NCI-H748 treated with DMSO at 0.1 percent for 48 hours (cell line): ENCODE measurements around the gene TGM4.
"Not testable (repeated sequence)": the region's sequence is repeated elsewhere in the genome, so short reads cannot be mapped to it uniquely, and the experiment has no call there.

Experiments used
- DNase-seq: peaks from one replicate; lab custom pipeline; 2025; lab: John Stamatoyannopoulos, UW

TGM4 gene

DNA sequence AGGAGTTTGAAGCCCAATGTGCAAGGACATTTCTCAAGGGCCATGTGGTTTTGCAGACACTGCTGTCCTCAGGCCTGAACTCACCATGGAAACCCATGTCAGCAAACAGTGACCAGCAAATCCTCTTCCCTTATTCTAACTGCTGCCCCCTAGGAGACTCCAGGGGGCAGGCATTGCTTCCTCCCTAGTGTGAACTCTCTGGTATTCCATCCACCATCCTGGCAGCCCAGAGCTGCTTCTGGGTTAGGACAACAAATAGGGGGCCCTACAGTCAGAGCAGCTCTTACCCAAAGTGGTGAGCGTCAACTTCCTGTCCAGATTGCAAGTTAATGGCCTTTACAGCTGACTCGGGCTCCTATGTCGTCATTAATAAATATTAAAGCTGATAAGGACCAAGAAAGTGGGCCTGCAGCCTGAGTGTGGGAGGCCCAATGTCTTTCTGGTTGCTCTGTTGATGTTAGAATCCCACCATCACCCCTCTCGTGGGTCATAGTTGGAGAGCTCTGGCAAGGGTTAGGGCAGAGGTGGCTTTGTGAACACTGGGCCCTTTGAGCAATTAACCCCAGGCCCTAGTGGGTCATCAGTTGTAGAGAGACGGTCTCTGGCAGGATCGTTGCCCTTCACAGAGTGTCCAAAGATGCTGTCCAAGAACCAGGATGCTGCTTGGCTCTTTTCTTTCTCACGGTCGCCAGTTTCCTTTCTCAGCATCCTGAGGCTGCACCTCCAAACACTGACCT lies 41.5 kb downstream of the TGM4 start:
- DNase-seq: no peak

DNA sequence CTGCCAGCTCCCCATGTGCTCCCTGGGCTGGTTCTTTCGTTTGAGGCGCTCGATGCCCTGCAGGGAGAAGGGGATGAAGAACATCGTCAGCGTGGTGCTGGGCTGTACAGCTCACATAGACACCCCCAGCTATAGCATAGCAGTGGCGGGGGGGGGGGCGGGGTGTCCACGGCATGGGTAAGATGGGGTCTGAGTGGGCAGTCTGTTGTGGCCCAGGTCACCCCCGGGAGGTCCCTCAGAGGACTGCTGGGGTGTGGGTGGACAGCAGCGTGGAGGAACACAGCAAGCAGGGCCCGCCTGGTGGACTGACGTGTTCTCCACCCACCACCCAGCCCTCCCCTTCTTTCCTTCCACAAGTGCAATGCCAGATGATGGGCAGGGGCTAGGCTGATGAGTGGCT lies 43.7 kb downstream of the TGM4 start:
- DNase-seq: no peak

DNA sequence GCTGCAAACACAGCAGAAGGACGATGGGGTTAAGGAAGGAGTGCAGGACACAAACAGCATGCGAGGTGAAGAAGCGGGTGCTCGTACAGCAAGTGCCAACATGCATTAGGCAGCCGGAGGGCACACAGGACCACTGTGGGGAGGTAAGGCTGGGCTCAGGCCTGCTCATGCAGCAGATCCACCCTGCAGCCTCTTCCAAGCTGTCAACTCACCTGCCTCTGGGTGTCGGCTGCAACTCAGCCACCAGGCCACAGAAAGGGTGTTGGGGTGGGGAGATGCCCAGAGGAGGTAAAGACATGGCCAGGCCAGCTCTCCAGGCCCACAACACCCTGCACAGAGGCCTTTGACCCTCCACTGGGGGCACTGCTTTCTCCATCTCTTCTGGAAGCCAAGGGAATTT lies 44.2 kb downstream of the TGM4 start:
- DNase-seq: no peak

DNA sequence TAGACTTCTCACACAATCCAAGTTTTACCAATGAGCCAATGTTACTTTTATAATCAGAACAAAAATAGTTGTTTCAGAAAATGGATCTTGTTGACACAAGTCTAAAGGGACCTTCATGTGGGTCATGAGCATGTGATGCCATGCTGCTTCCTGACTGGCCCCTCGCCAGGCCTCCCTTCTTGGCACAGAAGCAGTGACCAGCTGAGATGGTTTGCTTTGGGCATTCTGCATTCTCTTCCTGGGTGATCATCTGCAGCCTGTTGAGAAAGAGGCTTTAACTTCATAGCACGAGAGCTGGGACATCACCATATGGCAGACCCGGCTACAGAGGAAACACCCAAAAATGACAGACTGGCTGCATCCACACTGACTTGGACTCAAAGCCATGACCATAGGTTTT lies 45.7 kb downstream of the TGM4 start:
- no peak for DNase-seq

DNA sequence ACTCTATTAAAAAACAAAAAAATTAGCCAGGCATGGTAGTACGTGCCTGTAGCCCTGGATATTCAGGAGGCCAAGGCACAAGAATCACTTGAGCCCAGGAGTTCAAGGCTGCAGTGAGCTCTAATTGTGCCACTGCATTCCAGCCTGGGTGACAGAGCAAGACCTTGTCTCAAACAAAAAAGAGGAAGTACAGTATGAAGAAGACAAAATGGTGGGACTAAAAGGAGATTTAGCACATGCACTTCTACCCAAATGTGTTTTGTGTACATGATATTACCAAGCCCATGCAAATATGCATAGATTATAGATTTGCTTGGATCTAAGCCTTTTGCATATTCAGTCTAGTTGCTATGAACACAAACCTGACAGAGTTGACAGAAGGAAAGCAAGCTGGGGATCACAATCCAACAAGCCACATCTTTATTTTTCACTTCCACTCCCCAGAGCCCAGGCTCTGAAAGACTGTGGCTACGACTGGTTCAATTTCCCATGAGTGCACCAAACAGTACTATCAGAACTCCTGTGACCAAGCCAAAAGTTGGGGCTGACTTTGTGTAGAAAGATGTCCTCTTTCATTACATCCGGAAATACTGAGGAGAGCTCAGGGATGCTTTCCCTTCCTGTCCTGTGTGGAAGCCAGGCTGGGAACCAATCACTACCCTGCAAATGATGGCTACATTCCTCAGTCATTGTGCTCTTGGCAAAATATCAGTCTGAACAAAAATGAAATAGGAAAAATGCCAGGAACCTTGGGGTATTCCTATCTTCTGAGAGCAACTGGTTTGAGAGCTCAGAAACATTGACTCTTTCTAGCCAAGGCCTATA lies 49.4 kb downstream of the TGM4 start:
- no peak for DNase-seq

DNA sequence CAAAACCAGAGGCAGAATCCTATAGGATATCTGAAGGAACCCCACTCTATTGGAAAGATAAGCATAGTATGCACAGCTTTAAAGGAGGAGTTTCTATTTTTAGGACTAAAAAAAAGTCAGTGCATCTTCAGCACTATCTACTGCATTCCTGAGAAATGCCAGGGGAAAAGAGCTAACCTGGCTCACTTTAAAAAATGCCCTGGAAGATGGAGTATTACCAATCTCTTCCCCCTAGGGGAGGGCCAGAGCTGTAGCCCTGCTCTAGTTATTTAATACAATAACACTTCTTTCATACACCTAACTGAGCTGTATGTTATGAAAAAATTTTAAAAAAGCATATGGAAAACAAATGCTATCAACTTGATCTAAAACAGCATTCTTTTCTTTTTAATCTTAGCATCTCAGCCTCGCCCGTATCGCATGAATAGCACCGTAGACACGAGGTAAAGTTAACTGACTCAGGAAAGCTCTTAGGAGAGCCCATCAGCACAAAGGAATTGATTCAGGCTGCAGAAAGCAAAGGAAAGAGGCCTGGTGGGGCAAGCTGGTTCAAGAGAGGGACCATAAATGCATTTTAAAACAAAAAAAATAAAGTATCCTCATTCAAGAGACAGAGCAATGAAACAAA lies 50.2 kb downstream of the TGM4 start:
- no peak for DNase-seq

DNA sequence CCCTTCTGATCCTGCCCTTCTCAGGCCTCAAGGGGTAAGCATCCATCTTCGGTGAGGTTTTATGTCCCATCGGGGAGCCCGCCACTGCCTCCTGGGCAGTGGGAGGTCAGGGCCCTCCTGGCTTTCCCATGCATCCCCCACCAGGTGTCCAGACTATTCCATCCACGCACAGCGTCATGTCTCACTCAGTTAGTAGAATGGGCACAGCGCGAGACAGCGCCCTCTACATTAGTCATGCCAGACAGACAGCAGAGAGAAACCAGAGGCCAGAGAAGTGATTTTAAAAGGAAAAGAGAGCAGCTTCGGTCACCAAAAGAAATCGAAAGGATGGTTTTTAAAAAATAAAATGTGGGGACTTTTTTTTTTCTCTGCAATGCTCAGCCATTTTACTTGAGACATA lies 51.8 kb downstream of the TGM4 start:
- DNase-seq: no peak

DNA sequence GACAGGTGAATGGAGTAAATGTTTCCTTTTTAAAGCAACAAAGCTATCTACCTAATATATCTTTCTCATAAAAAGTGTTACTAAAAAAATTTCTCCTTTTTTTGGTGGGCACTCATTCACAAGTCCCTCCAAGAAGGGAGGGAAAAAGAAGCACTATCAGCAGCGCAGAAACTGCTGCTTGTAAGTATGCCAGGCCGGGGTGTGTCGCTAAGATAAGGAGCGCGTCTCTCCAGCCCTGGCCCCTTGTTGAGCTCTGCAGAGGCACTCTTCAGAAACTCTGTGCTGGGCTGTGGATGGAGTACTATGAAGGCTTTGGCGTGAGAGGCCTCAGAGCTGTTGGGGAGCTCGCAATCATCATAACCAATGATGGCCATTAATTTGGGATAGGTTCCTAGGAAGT lies 52.5 kb downstream of the TGM4 start:
- DNase-seq: no peak

DNA sequence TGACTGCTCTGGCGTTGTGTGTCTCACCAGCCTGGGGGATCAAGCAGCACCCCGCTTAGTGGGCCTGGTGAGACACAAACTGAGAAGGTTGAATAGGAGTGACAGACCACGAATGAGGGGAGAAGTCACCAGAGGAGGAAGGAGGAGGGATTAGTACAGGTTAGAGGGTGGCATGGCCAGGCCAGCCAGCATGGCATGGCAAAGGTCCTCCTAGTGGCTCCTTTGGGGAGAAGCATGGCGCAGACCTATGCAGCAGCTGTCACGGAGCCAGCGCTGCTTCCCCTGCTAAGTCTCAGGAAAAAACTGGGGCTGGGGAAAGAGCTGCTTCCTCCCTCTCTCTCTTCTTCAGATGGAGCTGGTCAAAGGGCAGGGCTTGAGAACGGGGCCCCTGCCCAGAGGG lies 53.0 kb downstream of the TGM4 start:
- DNase-seq: no peak

DNA sequence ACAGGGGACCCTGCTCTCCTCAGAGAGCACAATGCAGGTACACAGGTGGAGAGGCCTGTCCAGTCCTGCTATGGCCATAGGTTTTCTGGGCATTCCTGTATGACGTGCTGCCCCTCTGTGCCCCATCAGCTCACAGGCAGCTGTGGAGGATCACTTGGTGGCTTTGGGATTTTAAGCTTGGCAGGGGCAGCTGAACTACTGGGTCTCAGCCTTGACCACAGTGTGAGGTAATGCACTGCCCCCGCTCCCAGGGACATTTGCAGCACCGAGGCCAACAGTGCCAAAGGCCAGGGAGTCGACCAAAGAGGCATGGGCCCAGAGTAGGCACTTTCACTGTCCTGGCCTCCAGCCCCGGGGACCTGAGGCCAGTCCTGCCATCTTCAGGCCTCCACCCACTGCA lies 55.4 kb downstream of the TGM4 start:
- DNase-seq: no peak

DNA sequence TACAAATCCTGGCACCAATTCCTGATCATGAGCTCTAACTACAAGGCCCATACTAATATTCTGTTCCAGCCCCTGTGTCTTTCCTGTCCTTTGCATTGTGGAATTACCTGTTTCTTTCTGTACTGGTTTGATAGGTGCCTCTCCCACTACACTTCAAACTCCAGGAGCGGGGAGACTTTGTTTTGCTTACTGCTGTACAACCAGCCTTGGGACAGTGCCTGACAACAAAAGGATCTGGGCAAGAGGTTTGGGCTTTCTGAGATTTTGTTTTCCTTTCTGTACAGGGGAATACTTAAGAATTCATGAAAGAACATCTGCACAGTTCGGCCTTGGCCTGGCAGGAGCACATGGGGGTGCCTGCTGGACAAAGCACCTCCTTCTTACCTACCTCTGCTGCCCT lies 56.5 kb downstream of the TGM4 start:
- no peak for DNase-seq

DNA sequence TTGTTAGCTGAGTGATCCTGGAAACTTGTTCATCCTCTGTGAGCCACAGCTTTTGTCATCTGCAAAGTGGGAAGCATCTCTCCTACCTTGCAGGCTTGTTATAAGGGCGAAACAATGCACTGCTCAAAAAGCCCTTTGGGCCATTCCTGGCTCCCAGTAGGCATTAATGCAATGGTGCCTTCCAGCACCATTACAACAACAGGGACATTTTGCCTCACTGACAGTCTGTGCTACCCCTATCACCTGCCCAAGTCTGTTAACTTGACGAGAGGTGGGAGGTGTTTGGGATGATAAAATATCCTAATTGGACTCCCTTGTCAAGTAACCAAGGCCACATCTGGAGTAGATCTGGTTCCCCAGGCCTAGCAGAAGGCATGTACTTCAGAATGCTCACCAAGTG lies 57.4 kb downstream of the TGM4 start:
- no peak for DNase-seq

DNA sequence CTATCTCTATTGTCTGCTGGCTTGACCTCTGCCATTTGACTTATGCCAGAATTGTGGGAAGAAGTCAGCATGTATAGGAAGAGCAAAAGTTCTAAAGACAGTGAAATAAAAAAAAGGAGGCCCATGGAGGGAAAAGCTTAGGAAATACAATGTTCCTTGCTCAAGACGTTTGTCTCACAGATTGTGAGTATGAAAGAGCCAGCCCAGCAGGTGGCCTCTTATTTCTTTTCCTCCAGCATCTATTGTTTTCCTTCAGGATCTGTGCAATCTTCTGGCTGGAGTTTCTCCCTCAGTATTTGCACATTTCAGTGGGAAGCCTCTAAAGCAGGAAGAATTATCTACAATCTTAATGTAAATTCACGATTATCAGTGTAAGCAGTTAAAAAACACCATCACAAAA lies 57.9 kb downstream of the TGM4 start:
- DNase-seq: no peak

DNA sequence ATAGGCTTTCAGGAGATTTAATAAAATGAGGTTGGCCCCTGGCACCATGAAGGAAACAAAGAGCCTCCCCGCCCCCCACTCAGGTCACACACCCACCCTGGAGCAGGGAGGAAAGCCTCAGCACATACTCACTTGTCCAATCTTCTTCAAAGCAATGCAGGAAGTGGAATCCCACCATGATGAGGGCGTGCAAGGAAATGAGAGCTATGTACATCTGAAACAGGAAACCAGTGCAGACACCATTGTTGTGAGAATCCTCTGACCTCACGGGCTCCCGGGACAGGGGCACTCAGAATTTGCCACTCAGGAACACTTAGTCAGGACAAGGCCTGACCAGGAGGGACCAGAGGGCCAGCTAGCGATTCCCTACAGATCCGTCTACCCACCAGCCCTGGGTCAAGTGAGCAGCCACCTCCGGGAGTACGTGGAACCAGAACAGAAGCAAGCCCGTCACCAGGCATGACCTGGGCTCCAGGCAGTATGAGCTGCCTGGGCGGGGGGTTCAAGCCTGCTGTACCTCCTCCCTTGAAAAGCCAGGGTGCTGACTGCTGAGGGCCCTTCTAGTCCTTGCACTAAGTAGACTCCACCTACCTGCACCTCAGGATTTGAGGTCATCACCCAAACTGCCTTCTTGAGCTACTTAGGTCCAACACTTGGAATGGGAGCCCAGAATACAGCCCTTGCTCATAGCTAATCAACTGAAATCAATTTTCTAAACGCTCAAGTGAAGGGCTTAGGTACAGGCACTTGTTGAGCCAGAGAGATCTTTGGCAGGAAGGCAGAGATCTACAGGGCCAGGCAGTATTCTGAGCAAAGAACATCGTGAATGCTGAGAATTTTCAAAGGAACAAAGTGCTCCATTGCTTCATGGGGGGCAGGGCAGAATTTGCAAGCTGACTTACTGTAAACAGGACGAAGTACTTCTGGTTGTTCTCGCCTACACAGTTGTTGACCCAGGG lies 58.9 kb downstream of the TGM4 start:
- no peak for DNase-seq

DNA sequence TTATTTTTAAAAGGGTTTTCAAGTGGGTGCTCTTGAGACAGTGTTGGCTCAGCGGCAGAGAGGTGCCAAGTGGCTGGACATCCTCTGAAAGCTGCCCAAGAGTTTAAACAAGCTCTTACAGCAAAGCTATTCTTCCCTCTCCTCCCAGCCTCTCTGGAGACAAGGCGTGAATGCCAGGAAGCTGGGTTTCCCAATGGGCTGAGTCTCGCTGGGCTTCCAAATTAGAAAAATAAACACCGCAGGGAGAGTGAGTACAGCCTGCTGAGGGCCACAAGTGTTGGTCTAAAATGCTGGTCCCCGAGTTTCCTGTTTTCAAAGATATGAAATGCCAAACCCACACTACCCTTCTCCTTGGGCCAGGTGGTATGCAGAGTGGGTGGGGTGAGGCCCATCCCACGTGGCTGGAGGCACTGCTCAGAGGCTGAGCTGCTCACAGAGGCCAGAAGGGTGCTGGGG lies 65.2 kb downstream of the TGM4 start:
- no peak for DNase-seq

DNA sequence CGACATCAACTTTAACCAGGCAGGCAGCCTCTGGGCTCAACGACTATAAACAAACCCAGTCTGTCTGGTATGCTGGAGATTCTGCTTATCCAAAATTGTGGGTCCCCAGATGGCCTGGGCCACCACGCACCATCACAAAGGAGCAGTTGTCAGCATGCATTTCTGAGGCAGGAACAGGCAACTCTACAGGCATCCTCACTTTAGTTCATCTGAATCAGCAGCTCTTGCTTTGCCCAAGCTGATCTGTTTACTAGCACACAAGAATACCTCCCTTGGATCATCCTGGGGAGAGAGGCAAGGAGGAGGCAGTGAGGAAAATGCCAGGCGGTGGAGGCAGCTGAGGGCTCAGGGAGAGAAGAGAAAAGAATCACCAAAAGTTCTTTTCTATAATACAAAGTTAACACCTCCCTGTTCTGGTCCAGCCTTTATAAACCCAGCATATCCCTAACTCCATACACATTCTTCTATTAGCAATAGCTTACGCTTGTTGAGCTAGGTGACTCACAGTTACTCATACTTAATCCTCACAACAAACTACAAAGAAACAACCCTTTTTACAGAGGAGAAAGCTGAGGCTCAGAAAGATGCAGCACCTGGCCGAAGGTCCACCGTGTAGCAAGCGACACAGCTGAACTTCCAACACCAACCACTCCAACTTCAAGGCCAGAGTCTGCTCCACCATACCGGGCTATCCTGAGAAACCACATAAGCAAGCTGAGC lies 68.0 kb downstream of the TGM4 start:
- no peak for DNase-seq

DNA sequence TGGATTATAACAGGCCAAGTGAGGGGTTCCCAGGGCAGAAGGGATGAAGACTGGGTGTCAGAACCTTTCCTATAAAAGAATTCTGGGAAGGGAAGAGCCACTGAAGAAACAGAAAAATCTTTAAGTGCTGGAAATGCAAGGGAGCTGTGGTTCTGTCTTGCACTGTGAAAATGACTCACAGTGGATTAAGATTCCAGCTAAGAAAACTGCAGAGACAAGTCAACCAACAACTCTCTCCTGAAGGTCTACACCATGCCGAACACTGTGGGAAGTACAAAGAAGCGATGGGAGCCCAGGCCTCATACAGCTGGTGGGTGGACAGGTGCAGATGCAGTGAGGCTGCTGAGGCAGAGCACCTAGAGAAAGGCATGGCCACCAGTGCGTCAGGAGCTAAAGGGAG lies 73.8 kb downstream of the TGM4 start:
- no peak for DNase-seq

DNA sequence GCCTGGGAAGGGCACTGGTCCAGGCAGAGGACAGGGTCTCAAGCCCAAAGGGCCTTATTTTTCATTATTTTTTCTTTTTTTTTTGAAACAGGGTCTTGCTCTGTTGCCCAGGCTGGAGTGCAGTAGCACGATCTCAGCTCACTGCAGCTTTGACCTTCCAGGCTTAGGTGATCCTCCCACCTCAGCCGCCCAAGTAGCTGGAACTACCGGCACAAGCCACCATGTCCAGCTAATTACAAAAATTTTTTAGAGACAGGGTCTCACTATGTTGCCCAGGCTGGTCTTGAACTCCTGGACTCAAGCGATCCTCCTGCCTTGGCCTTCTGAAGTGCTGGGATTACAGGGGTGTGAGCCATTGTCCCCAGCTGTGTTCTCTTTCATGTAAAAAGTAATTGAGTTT lies 75.4 kb downstream of the TGM4 start:
- DNase-seq: not testable (repeated sequence)

DNA sequence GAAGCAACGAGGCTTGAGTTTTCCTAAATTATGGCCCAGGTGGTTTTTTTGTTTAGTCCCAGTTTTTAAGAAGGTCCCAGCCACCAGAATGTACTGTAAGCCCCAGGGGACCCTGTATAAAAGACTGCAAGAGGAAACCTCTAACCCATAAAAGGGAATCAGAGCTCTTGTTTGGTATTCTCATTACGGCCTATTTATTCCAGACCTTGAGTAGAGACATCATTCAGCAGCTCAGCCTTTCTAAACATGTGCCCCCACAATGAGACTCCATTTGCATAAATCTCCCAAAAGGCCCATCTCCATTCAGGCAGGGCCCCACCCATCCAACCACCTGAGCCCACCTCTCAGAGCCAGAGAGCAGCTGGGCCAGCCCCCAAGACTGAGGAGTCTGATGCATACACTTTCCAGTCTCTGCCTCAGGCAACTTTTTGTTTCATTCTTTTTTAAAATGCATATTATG lies 75.9 kb downstream of the TGM4 start:
- DNase-seq: no peak

DNA sequence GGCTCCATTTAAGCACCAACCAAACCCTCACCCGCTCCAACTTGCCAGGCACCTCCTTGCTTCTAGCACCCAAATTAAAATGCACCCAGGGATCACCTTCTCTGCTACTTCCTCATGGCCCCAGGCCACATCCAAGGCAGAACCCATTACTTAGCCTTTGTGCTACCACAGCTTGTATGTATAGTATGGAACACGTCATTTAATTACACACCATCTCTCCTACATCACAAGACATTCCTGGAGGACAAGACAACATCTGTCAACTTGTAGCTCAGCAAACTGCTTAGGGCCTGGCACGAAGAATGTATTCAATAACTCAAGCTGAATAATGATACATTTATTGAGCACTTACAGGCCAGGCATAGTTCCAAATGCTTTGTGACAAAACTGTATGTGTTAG lies 78.3 kb downstream of the TGM4 start:
- no peak for DNase-seq

DNA sequence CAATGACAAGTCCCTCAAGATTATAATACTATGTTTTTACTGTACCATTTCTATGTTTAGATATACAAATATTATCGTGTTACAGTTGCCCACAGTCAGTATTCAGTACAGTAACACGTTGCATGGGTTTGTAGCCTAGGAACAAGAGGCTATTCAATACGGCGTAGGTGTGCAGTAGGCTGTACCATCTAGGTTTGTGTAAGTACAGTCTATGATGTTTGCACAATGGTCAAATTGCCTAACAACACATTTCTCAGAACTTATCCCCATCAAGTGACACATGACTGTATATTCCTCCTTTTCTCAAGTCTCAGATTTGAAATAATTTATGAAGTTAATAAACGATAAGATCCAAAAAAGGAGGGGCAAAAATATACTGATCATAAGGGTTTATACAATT lies 79.9 kb downstream of the TGM4 start:
- no peak for DNase-seq
